ENCODE data around the gene TDRD9.

TDRD9 gene

DNA sequence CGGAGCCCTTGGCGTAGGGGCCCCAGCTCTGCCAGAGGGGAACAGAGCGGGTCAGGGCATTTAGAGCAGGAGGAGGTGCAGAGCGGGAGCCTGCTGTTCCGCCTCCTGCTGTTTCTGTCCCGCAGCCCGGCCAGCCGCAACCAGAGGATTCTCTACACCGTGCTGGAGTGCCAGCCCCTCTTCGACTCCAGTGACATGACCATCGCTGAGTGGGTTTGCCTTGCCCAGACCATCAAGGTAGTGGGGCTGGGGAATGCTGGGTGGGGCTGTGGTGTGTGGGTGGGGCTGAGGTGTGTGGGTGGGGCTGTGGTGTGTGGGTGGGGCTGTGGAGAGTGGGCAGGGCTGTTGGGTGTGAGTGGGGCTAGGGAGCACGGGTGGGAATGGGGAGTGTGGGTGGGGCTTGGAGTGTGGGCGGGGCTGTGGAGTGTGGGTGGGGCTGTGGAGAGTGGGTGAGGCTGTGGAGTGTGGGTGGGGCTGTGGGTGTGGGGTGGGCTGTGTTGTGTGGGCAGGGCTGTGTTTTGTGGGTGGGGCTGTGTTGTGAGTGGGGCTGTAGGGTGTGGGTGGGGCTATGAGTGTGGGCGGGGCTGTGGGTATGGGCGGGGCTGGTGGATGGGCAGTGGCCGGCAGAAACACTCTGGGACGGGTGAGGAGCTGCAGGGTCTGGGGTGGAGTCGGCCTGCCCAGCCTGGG is 165.3 kb downstream of the TDRD9 start:
- ATAC-seq (no peak), DNase-seq (no peak)

DNA sequence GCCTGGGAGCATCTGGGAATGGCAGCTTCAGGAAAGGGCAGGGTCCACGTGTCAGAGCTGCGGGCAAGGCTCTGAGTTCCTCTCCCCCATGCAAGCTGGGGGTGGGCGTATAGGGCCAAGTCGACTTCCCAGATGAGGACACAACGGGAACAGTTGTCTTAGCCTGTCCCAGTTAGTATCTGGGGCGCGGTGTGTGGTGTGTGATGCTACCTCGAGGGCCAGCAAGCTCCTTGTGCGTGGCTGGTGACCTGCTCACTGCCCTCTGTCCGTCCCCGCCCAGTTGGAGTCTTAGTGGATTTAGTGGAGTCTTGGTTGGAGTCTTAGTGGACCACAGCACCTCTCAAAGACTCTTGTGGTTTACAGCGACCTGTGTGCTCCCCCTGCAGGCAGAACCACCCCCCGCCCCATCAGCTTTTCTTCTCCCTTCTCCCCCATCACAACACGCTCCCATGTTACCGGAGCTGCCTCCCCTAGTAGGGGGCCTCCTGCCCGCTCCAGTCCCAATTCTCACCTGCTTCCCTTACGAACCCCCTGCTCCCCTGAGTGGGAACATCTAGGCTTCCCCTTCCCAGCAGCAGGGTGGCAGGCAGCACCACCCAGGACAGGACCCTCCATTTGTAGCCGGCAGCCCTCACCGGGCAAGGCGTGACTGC is 165.9 kb downstream of the TDRD9 start:
- DNase-seq, result no peak

DNA sequence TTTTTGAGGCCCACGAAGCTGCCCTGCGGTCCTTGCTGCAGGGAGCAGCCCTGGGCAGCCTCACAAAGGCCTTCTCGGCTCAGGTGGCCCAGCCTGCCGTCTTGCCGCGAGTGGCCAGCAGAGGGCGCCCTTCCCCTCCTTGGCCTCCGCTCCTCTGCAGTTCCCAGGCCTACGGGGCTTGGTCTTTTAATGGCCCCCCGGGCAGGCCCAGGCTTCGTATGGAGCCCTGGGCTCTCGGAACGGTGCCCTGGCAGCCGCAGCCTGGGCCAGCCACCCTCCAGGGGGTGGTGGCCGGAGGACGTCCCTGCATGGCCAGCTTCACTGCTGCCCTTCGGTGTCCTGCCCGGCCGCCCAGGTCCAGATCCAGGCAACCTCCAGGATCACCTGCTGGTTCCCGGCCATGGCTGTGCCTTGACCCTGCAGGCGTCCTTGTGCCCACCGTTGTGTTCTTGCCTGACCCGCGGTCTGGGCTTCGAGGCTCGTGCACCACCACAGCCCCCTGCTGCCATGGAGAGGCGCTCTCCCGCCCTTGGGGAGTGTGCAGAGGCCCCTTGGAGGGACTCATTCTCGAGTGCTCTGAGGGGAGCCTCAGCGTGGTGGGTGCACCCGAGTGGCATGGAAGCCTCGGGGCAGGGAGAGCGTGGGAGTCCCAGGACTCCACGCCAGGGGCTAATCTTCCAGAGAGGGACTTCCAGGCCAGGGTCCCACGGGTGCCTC is 166.6 kb downstream of the TDRD9 start:
- ATAC-seq, result peak; percentile 51

More for the DNA sequence above, 165.9 kb downstream of the TDRD9 start:
- peak; percentile 4 for ATAC-seq

DNA sequence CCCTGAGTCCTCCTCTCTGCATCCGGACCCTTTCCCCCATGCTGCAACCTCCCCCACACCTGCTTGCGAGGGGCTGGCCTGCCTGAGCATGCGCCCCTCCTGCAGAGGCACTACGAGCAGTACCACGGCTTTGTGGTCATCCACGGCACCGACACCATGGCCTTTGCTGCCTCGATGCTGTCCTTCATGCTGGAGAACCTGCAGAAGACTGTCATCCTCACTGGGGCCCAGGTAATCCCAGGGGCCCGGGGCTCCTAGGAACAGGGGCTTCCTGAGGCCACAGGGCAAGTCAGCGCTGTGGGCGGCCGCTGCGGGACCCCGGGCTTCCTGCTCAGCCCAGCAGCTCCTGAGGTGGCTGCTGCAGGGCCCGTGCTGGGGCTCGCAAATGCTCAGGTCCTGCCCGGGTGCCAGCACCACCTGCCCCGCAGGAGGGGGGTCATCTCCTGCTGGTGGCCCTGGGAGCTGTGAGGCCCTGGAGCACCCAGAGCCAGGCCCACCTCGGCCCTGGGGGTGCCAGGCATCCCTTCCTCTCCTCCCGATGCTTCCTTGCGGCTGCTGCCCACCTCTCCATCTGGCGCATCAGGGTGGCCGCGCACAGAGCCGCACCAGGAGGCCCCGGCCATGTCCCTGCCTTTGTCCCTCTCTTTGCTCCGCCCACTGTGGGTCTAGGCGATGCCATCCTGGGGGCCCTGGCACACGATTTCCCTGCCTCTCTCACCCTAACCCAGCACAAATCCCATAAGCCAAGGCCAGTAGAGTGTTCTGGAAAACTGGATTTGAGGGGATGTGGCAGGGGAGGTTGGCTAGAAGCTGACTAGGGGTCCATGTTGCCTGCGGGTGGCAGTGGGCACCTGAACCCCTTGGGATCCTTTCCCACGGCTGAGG is 167.4 kb downstream of the TDRD9 start:
- ATAC-seq (no peak), DNase-seq (no peak)

More for the DNA sequence above, 166.6 kb downstream of the TDRD9 start:
- peak; percentile 84 for DNase-seq

DNA sequence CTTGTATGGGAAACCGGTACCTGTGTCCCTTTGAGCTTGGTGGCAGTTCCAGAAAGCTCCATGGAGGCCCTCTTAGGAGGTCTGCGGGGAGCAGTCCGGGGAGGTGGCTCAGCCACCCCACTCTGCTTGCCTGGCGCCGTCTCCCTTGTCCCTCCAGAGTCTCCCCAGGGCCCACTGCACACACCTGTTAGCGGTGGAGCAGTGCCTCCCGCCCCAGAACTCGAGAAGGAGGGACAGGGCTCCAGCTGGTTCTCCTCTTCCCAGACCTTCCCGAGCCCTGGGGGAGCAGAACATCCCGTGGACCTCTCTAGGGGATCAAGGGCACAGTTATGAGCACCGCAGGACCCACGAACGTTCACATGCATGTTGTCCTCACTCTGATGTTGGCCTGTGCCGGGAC is 168.1 kb downstream of the TDRD9 start:
- no peak for DNase-seq

DNA sequence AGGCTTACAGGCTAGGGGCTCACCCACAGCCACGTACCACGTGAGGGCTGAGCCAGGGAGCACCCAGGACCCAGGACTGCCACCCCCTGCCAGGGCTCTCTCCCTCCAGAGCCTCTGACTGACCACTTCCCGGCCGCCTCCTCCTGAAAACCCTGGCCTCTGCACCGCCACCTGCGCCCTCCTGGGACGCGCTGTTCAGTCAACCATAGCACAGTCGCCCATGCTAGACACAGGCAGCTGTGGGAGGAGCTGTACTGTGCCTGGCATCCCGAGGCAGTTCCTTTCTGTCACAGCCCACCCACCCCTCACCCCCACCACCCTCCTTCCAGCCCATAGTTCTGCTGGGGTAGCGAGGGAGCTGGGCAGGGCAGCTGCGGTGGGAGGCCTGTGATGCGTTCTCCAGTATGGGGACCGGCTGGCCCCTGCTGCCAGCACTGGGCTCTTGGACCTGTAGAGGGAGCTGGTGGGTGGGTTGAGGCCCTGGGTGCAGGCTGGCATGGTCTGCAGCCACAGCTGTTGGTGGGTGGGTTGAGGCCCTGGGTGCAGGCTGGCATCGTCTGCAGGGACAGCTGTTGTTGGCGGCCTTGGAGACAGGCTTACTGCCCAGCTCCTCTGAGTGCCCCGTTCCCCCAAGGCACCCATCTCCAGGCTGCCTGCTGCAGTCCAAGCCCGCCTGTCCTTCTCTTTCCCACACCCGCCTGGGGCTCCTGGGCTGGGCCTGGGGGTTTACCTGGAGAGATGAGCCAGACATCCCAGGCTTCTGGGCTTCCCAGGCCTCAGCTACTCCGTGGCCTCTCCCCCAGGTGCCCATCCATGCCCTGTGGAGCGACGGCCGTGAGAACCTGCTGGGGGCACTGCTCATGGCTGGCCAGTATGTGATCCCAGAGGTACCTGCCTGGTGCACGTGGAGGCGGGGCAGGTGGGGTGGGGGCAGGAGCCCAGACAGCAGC is 168.8 kb downstream of the TDRD9 start:
- no peak for DNase-seq
- no peak for ATAC-seq

More for the DNA sequence above, 168.1 kb downstream of the TDRD9 start:
- ATAC-seq, result no peak

DNA sequence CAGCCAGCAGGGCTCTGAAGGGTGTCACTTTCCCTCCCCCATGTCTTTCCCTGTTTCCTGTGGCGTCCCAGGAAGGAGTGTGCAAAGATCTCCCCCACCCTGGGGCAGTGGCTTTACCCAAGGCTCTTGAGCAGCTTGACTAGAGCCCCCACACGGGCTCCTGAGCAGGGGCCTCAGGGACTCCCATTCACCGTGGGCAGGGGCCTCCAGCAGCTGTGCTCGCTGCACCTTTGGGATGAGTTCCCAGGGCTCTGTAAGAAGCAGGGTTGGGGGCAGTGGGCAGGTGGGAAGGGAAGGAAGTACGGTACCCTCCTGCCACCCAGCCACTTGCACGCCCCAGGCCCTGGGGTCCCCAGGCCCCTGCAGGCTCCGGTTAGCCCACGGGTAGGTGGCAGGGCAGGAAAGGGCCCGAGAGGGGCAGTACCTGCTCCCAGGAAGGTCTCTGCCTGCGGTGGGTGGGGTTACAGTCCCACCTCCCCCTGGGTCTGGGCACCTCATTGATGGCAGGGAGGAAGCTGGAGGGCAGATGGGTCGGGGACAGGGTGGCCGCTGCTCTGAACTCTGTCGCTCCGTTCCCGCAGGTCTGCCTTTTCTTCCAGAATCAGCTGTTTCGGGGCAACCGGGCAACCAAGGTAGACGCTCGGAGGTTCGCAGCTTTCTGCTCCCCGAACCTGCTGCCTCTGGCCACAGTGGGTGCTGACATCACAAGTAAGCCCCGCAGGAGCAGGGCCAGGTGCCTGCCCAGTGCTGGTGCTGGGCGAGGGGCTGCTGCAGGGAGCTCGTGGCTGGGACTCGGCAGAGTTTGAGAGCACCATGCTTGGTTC is 170.2 kb downstream of the TDRD9 start:
- ATAC-seq (no peak), DNase-seq (no peak)

DNA sequence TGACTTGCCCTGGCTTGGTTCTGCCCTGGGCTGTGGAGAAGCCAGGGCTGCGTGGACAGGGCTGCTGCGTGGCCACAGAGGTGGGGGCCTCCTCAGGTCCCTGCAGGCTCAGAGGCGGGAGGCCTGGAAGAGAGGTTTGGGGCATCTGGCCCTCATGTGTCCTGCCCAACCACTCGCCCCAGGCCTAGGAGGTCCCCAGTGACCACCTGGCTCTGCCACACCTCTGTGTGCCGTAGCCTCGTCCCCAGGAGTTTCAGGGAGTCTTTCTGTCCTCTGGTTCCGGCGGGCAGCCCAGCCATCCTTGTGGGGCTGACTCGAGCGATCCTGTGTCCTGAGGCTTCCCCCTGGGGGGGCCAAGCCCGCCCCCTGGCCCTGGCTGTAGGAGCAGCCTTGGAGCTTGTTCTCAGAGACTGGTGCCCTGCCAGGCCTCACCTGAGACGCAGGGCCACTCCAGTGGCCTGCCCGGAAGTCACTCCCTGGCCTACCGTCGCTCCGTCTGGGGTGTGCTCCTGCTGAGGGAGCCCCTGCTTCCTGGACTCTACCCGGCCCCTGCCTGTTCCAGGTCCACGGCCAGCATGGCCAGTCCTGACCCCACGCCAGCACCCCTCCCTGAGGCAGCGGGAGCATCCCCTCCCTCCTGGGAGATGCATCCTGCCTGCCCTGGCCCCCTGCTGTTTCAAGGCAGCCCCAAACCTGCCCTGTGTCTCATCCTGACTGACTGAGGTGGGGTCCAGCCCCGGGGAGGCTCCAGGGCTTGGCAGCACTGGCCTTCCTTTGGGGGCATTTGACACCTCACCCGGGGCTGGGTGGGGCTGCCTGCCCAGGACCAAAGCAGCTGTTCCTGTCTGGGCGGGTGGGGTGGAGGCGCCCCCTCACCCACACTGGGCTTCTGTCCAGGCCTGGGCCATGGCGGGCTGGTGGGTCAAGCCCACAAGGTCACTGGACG is 171.1 kb downstream of the TDRD9 start:
- DNase-seq, result no peak
- no peak for ATAC-seq

DNA sequence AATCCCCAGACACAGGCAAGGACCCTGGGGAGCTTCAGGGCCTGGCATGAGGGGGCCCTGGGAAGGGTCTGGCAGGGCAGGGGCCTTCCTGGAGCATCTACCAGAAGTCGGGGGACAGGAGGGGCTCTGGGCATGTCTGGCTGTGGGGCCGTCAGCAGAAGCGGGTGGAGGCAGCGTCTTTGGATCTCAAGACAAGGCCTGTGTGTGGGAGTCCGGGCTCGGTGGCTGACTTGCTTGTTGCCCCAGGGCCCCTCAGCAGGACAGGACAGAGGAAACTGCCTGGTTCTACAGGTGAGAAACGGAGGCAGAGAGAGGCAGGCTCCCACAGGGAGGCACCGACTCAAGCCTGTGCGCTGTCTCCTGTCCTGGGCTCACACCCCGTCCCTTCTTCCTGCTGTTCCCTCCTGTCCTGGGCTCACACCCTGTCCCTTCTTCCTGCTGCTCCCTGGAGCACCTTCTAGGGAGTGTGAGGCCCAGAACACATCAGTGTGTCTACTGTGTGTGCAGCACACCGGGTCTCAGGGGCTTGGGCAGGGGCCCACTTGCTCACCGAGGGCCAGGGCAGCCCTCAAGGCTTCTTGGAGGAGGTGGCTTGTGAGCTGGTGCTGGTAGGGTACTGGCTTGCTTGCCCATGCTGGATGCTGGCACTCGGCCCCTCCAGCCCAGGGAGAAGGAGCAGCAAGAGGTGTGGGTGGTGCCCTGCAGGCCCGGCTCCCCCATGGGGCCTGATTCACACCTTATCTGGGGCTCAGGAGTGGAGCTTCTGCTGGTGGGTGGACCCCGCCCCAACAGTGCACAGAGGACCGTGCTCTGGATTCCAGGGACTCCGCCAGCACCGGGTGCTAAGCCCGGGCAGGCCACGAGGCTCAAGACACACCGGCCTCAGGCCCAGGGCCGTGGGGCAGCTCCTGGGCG is 172.2 kb downstream of the TDRD9 start:
- DNase-seq (no peak), ATAC-seq (no peak)

DNA sequence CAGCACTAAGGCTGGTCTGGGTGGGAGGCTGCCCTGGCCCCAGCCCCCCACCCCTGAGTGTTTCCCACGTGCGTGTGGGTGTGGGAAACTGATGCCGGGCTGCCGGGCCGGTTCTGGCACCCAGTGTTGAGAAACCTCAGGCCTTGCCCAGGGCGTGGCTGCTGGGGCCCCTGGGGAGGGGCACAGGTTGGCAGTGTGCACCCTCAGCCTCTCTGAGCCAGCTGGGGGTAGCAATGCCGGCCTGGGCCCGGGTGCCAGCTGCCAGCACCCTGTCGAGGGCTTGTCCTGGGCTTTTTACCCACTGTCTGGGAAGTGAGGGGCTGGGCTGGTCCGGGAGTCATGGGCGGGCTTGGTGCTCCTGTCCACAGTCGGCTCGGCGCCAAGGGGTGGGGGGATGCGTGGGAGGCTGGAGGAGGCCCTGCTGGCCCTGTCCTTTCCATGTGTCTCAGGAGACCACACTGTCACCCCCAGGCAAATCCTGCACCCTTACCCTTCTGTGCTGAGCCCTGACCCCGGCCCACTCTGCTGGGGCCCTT is 172.9 kb downstream of the TDRD9 start:
- no peak for ATAC-seq
- DNase-seq, result no peak

DNA sequence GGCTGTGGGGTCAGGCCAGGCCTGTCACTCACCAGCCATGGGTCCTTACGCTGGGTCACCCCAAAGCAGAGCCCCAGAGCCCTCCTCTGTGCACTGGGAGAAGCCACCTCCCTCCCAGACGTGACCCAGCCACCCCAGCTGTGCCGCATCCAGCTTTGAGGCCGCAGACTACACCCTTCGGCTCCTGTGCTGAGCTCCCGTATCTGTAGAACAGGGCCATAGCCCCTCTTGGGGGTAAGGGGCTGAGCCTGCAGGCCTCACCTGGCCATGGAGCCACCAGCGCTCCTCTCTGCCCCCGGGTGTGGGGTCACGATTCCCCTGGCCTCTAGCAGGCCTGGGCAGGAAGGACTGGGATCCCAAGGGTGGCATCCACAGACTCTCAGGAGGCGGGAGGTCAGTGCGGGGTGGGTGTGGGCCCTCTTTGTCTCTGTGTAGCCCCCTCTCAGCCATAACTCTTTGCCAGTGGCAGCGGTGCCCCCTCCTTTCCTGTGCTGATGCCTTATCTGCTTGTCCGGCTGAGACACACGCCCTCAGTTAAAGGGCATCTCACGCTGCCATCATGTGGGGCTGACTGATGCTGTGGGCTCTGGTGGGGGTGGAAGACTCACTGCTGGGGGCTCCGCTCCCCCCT is 173.5 kb downstream of the TDRD9 start:
- DNase-seq (no peak), ATAC-seq (no peak)
